H1 (cell line): ENCODE results near the gene HSFX2. TPM values are rescaled to one million over a fixed set of nuclear protein-coding genes. Genes with fewer than 3 reads are reported as not detected.

ENCODE experiments used
- CTCF ChIA-PET: fragments of 300-600 bp; sonication (Branson Sonifier 250); formaldehyde crosslinking; loops from one replicate; lab custom pipeline; 2021; ENCODE audit not compliant: partially characterized antibody; lab: Charles Lee
- POLR2A ChIA-PET: fragments of 300-600 bp; sonication (Branson Sonifier 250); formaldehyde crosslinking; loops from one replicate; lab custom pipeline; 2021; ENCODE audit warnings: inconsistent platforms; ENCODE audit not compliant: partially characterized antibody; lab: Charles Lee
- DNase-seq, 2 experiments: peaks; one replicate each; pipeline versions ENCODE4 v3.0.0 to v3.0.0-alpha.2; 2010 to 2022; ENCODE audit warnings: low spot score in 2 of 2, low read depth in 1 of 2, mixed read lengths in 1 of 2
- FAIRE-seq: peaks from 2 replicates; lab custom pipeline; 2011; peaks lifted over from hg19 to GRCh38; lab: Jason Lieb, UNC
- H2AFZ ChIP-seq: 2 replicates; pipeline ENCODE4 v1.8.1; 2012; ENCODE audit warnings: low read length, inconsistent platforms
- H2AK5ac ChIP-seq: 2 replicates; pipeline ENCODE4 v1.6.1; 2013; ENCODE audit warnings: low read depth, low read length
- H2BK120ac ChIP-seq: replicated peaks from 2 replicates; pipeline ENCODE3; 2013; ENCODE audit warnings: low read depth, low read length, inconsistent platforms
- H2BK12ac ChIP-seq: 2 replicates; pipeline ENCODE4 v1.6.1; 2013; ENCODE audit warnings: low read depth, low read length
- H2BK15ac ChIP-seq: 2 replicates; pipeline ENCODE4 v1.6.1; 2013; ENCODE audit warnings: low read length
- H2BK20ac ChIP-seq: 2 replicates; pipeline ENCODE4 v1.6.1; 2013; ENCODE audit warnings: low read length
- H2BK5ac ChIP-seq: 2 replicates; pipeline ENCODE4 v1.6.1; 2013; ENCODE audit warnings: low read depth, low read length
- H3K14ac ChIP-seq: 2 replicates; pipeline ENCODE4 v1.6.1; 2013; ENCODE audit warnings: inconsistent platforms; ENCODE audit not compliant: insufficient read length
- H3K18ac ChIP-seq: 2 replicates; pipeline ENCODE4 v1.6.1; 2013; ENCODE audit warnings: low read length; ENCODE audit errors: extremely low read depth
- H3K23ac ChIP-seq: 2 replicates; pipeline ENCODE4 v1.6.1; 2013; ENCODE audit warnings: inconsistent platforms; ENCODE audit not compliant: insufficient read length
- H3K23me2 ChIP-seq: 2 replicates; pipeline ENCODE4 v1.6.1; 2013; ENCODE audit warnings: low read depth, low read length
- H3K27ac ChIP-seq: 2 replicates; pipeline ENCODE4 v1.6.1; 2011; ENCODE audit warnings: low read depth, low read length, inconsistent platforms
- H3K27me3 ChIP-seq, 4 experiments: replicated peaks in 1 of 4; 1 replicate in 1 of 4; 2 replicates in 3 of 4; pipeline versions ENCODE4 v1.6.1 to v1.8.1; 2011 to 2013; ENCODE audit warnings: low read length in 3 of 4, mild to moderate bottlenecking in 3 of 4, inconsistent platforms in 2 of 4, mixed read lengths in 2 of 4, moderate library complexity in 1 of 4; ENCODE audit not compliant: control insufficient read depth in 3 of 4, insufficient read depth in 3 of 4; ENCODE audit errors: extremely low read depth in 1 of 4
- H3K36me3 ChIP-seq, 4 experiments: 2 replicates each; pipeline versions ENCODE4 v1.6.1 to v1.8.1; 2011 to 2013; ENCODE audit warnings: mild to moderate bottlenecking in 4 of 4, low read length in 3 of 4, moderate library complexity in 2 of 4, control low read depth in 1 of 4, inconsistent platforms in 1 of 4; ENCODE audit not compliant: insufficient read depth in 4 of 4, control insufficient read depth in 2 of 4
- H3K4ac ChIP-seq: replicated peaks from 2 replicates; pipeline ENCODE3; 2013; ENCODE audit warnings: low read length, low read depth, mixed read lengths, inconsistent platforms; ENCODE audit not compliant: insufficient read length
- H3K4me1 ChIP-seq, 4 experiments: replicated peaks in 1 of 4; 1 replicate in 1 of 4; 2 replicates in 3 of 4; pipeline versions ENCODE4 v1.6.1 to v1.8.1; 2011 to 2013; ENCODE audit warnings: low read length in 3 of 4, inconsistent platforms in 2 of 4, mixed read lengths in 1 of 4; ENCODE audit not compliant: insufficient read depth in 4 of 4, control insufficient read depth in 3 of 4
- H3K4me2 ChIP-seq, 2 experiments: 2 replicates each; pipeline versions ENCODE4 v1.6.1 to v1.8.1; 2011 to 2013; ENCODE audit warnings: low read depth in 2 of 2, low read length in 2 of 2, control low read depth in 1 of 2, inconsistent platforms in 1 of 2, mild to moderate bottlenecking in 1 of 2; ENCODE audit not compliant: insufficient read depth in 1 of 2
- H3K4me3 ChIP-seq, 4 experiments: fragments of 200-600, 300-600 bp in 1 of 4; sonication (generic), shearing (Covaris generic), sonication (Bioruptor Twin) in 1 of 4; 2 replicates each; pipeline versions ENCODE4 v1.5.1 to v1.8.1; 2011 to 2016; ENCODE audit warnings: low read length in 4 of 4, low read depth in 3 of 4, control low read depth in 2 of 4, inconsistent platforms in 2 of 4, mild to moderate bottlenecking in 2 of 4, mixed read lengths in 1 of 4, moderate library complexity in 1 of 4; ENCODE audit not compliant: insufficient read depth in 2 of 4; ENCODE audit errors: extremely low read depth in 1 of 4
- H3K56ac ChIP-seq: replicated peaks from 2 replicates; pipeline ENCODE3; 2013; ENCODE audit warnings: low read depth, mild to moderate bottlenecking, mixed read lengths, low read length, inconsistent platforms; ENCODE audit not compliant: insufficient read length
- H3K79me1 ChIP-seq: 2 replicates; pipeline ENCODE4 v1.6.1; 2013; ENCODE audit warnings: low read depth, low read length, control low read depth
- H3K79me2 ChIP-seq, 2 experiments: 2 replicates each; pipeline versions ENCODE4 v1.6.1 to v1.8.1; 2012 to 2013; ENCODE audit warnings: low read length in 2 of 2, mild to moderate bottlenecking in 2 of 2, inconsistent platforms in 1 of 2; ENCODE audit not compliant: insufficient read depth in 2 of 2, control insufficient read depth in 1 of 2
- H3K9ac ChIP-seq, 4 experiments: replicated peaks in 1 of 4; 1 replicate in 1 of 4; 2 replicates in 3 of 4; pipeline versions ENCODE4 v1.6.1 to v1.8.1; 2011 to 2013; ENCODE audit warnings: low read depth in 3 of 4, low read length in 3 of 4, control low read depth in 2 of 4, mild to moderate bottlenecking in 2 of 4, moderate library complexity in 2 of 4, inconsistent platforms in 1 of 4; ENCODE audit errors: extremely low read depth in 1 of 4
- H3K9me3 ChIP-seq, 2 experiments: 2 replicates each; pipeline versions ENCODE4 v1.6.1 to v1.8.1; 2012 to 2013; ENCODE audit warnings: mild to moderate bottlenecking in 2 of 2, moderate library complexity in 2 of 2, control low read depth in 1 of 2, inconsistent platforms in 1 of 2, low read depth in 1 of 2, low read length in 1 of 2, mixed read lengths in 1 of 2; ENCODE audit not compliant: insufficient read depth in 2 of 2
- H4K20me1 ChIP-seq, 2 experiments: replicated peaks in 1 of 2; 2 replicates each; pipeline versions ENCODE3 to v1.8.1; 2011 to 2013; ENCODE audit warnings: inconsistent platforms in 2 of 2, low read length in 2 of 2, mild to moderate bottlenecking in 1 of 2; ENCODE audit not compliant: insufficient read depth in 2 of 2, control insufficient read depth in 1 of 2
- H4K5ac ChIP-seq: 2 replicates; pipeline ENCODE4 v1.6.1; 2013; ENCODE audit warnings: low read length, low read depth, mixed read lengths, inconsistent platforms; ENCODE audit not compliant: insufficient read length
- H4K8ac ChIP-seq: 2 replicates; pipeline ENCODE4 v1.8.0; 2013; ENCODE audit warnings: mild to moderate bottlenecking, moderate library complexity, low read length, inconsistent platforms; ENCODE audit not compliant: insufficient read depth; ENCODE audit errors: extremely low read depth
- H4K91ac ChIP-seq: replicated peaks from 2 replicates; pipeline ENCODE3; 2013; ENCODE audit warnings: low read length, mixed read lengths, inconsistent platforms; ENCODE audit not compliant: insufficient read length
- BACH1 ChIP-seq: IDR thresholded peaks from 2 replicates; pipeline ENCODE4 v1.6.1; 2012; ENCODE audit warnings: low read length, improper control_type of control experiment
- GTF2F1 ChIP-seq: IDR thresholded peaks from 2 replicates; pipeline ENCODE4 v1.6.1; 2012; ENCODE audit warnings: low read depth, low read length, improper control_type of control experiment, borderline replicate concordance
- KDM5A ChIP-seq: fragments of 200-600 bp; IDR thresholded peaks from 2 replicates; pipeline ENCODE4 v1.7.1; 2012; ENCODE audit warnings: mild to moderate bottlenecking, low read length, inconsistent platforms, mixed read lengths
- NRF1 ChIP-seq: IDR thresholded peaks from 2 replicates; pipeline ENCODE4 v1.6.1; 2011; ENCODE audit warnings: mild to moderate bottlenecking, low read depth, low read length, improper control_type of control experiment
- RXRA ChIP-seq: IDR thresholded peaks from 2 replicates; pipeline ENCODE4 v1.6.1; 2011; ENCODE audit warnings: low read depth, mild to moderate bottlenecking, low read length, moderate library complexity; ENCODE audit not compliant: insufficient read depth
- TBP ChIP-seq: IDR thresholded peaks from 2 replicates; pipeline ENCODE4 v1.6.1; 2011; ENCODE audit warnings: low read depth, low read length, improper control_type of control experiment
- WGBS, 2 experiments: shearing (Covaris generic) in 1 of 2; methylation state at CpG; one replicate each; pipeline versions ENCODE4 v1.1.6 to v1.1.7; 2013 to 2015; ENCODE audit warnings: low lambda C conversion rate in 2 of 2, mixed read lengths in 2 of 2, inconsistent platforms in 1 of 2, low coverage in 1 of 2, missing lambda C conversion rate in 1 of 2; ENCODE audit not compliant: insufficient replicate concordance in 2 of 2, insufficient coverage in 1 of 2, insufficient read length in 1 of 2; ENCODE audit errors: extremely low coverage in 1 of 2, missing lambda C conversion rate in 1 of 2; 5-methylcytosine and 5-hydroxymethylcytosine counted together
- polyA plus RNA-seq, 7 experiments: library from polyadenylated mRNA; depleted of rRNA in 3 of 7; stranded (reverse) in 5 of 7; unstranded in 2 of 7; fragments of >200 nt in 5 of 7; fragments of 200-250 nt in 2 of 7; gene quantifications; 1 replicate in 5 of 7; 2 replicates in 1 of 7; 4 replicates in 1 of 7; pipeline versions ENCODE4 v1.2.1 to v1.2.3, GENCODE V29; 2011 to 2013; ENCODE audit warnings: missing spikeins in 2 of 7, mixed read lengths in 2 of 7
- total RNA-seq: library from RNA; stranded (reverse); fragmentation: NEBNext Ultra II Directional; extraction: Animal tissue kit (Norgen Biotek cat#: 25700); gene quantifications from 2 replicates; pipeline ENCODE4 v1.2.1, GENCODE V29; 2021

HSFX2 gene
- total and polyA plus RNA-seq, 2 of the 8 experiments (the other 6 are each of a cell fraction or from before 2014, with no cell fraction given): 0.17 TPM; not detected in 1

DNA sequence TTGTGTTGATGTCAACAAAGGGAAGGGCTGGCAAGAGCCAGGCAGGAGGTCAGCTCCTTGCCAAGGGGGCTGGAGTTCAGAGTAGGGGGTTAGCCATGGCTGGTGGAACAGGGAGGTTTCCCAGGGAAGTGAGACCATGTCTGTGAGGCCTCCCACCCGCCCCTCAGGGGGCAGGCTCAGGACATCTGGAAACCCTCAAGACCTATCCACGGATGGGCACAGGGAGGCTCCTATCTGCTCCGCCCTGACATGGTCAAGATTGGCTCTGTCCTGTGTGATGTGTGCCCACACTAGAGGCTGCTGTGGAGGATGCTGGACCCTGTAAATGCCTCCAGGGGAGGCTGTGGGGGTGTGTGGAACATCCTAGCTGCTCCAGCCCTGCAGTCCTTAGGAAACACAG, 44.5 kb upstream of the HSFX2 start:
- H3K23me2 ChIP-seq: no peaks in the 10 kb centered on the region
- H3K18ac ChIP-seq: no peak overlapping the region
- H3K56ac ChIP-seq: no peak overlapping the region
- H3K79me2 ChIP-seq: no peaks in the 10 kb centered on the region
- WGBS, 2 experiments: no CpG with 5 or more reads among the region's 3 CpGs
- H3K4me1 ChIP-seq: no peaks in the 10 kb centered on the region
- H3K27ac ChIP-seq: no peak overlapping the region
- no peak overlapping the region for H4K5ac ChIP-seq
- H3K14ac ChIP-seq: no peak overlapping the region
- no peak overlapping the region for H3K23ac ChIP-seq
- no peak overlapping the region for H3K4me3 ChIP-seq
- no peak overlapping the region for H3K4ac ChIP-seq
- no peaks in the 10 kb centered on the region for H4K20me1 ChIP-seq
- CTCF ChIA-PET: no interaction called here
- H3K9me3 ChIP-seq: no peaks in the 10 kb centered on the region
- no peak overlapping the region for H3K4me2 ChIP-seq
- DNase-seq: no peak
- H2AK5ac ChIP-seq: no peak overlapping the region
- H3K36me3 ChIP-seq: no peaks in the 10 kb centered on the region
- no peak overlapping the region for H2BK20ac ChIP-seq
- H2BK15ac ChIP-seq: no peak overlapping the region
- H4K8ac ChIP-seq: no peak overlapping the region
- no peaks in the 10 kb centered on the region for H3K79me1 ChIP-seq
- H2BK12ac ChIP-seq: no peak overlapping the region
- no peak overlapping the region for H4K91ac ChIP-seq
- no peak for FAIRE-seq
- POLR2A ChIA-PET: no interaction called here
- no peaks in the 10 kb centered on the region for H3K27me3 ChIP-seq
- no peak overlapping the region for H2BK5ac ChIP-seq
- no peak overlapping the region for H3K9ac ChIP-seq
- no peak overlapping the region for H2AFZ ChIP-seq
- no peak overlapping the region for H2BK120ac ChIP-seq
- TF ChIP-seq GTF2F1 (no peak), KDM5A (no peak), RXRA (no peak), BACH1 (no peak), TBP (no peak), NRF1 (no peak)
